Fibroblast of villous mesenchyme (primary cell): ENCODE measurements around the gene CIAPIN1. TPM values are rescaled to one million over a fixed set of nuclear protein-coding genes. Genes with fewer than 3 reads are reported as not detected.
"Not testable (repeated sequence)": the region's sequence is repeated elsewhere in the genome, so short reads cannot be mapped to it uniquely, and the experiment has no call there.

ENCODE experiments used
- DNase-seq: peaks from one replicate; pipeline ENCODE4 v3.0.0-alpha.2; 2010; ENCODE audit warnings: low read depth
- H3K4me3 ChIP-seq: 2 replicates; pipeline ENCODE4 v1.5.1; 2011; ENCODE audit warnings: low read depth, mild to moderate bottlenecking, low read length
- CTCF ChIP-seq: IDR thresholded peaks from 2 replicates; pipeline ENCODE4 v1.5.1; 2012; ENCODE audit warnings: low read depth, mild to moderate bottlenecking, low read length; ENCODE audit not compliant: insufficient read depth
- total RNA-seq: library from RNA; depleted of rRNA; stranded (reverse); fragments of >200 nt; gene quantifications from 2 replicates; pipeline ENCODE4 v1.2.3, GENCODE V29; 2012

The CIAPIN1 gene
- total RNA-seq, 1 donor, result 62.6 TPM

- no peak for TF ChIP-seq CTCF
- no peak overlapping the region for H3K4me3 ChIP-seq
- no peak for DNase-seq
Observed at GRCh38 chr16:57406881-57407280, 40.3 kb downstream of the CIAPIN1 start.

- DNase-seq, result no peak
- no peak for TF ChIP-seq CTCF
- no peak overlapping the region for H3K4me3 ChIP-seq
Observed at GRCh38 chr16:57405097-57405496, 42.1 kb downstream of the CIAPIN1 start.

DNA sequence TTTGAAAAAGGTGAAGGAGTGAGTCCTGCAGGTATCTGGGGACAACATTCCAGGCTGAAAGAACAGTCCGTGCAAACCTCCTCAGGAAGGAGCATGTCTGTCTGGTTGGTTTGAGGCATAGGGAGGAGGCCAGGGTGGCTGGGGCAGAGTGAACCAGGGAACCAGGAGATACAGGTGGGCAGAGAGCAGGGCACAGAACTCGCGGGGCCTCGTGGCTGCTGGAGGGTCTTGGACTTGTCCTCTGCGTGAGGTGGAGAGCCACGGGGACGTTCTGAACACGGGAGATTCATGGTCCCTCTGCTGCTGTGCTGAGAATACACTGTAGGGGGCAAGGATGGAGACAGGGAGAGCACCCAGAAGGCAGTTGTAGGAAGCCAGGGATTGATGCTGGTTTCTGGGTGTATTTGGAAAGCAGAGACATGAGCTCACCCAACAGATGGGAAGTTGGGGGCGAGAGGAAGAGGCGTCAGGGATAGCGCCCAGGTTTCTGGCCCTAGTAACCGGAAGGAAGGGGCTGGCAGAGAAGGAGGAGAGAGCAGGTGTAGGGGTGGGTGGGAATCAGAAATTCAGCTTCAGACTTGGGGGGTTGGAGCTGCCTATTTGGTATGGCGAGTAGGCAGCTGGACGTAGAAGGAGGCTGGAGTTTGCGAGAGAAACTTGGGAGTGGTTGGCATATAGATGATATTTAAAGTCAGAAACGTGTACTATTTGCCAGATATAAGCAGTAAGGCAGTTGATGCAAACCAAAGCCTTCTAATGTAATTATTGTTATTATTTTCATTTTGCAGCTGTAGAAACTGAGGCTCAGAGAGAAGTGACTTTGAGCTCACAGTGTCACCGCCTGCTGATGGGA is 43.0 kb downstream of the CIAPIN1 start, which contains the start of gene CCL17:
Gene CCL17, plus strand, starts transcription at position 803 of the 853 bp plus-strand sequence. CDS start 9,166 bp downstream, outside the sequence.
- no peak for TF ChIP-seq CTCF
- no peak for DNase-seq
- H3K4me3 ChIP-seq, result no peak within 1 kb of the TSS

DNA sequence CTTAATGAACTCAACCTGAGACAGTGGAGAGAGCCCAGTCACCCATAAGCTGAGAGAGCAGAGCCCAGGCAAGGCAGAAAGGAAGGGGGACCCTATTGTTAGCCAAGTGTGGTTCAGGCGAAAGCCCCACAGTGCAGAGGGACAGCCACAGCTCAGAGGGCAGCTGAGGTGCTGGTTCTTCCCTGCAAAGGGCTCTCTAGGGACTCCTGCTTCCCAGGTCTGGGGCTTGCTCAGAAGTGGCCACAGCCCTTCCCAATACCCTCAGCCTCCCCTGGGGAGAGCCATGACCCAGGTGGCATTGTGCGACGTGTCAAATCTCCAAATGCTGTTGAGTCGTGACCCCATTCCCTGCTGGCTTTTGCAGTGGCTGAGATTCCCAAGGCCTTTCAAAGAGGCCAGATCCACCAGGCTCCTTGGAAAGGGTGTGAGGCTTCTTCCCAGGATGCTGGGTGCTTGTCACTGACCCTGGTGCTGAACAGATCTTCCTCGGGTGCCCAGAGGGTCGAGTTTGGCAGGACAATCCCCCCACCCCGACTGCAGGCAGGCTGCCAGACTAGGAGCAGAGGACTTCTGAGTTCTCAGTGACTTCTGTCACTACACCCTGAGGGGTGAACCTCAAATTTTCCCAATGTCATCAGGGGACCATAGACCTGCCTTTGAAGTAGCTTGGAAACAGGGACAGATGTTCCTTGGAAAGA is 45.1 kb downstream of the CIAPIN1 start:
- no peak for DNase-seq
- TF ChIP-seq CTCF, result no peak
- no peak overlapping the region for H3K4me3 ChIP-seq

DNA sequence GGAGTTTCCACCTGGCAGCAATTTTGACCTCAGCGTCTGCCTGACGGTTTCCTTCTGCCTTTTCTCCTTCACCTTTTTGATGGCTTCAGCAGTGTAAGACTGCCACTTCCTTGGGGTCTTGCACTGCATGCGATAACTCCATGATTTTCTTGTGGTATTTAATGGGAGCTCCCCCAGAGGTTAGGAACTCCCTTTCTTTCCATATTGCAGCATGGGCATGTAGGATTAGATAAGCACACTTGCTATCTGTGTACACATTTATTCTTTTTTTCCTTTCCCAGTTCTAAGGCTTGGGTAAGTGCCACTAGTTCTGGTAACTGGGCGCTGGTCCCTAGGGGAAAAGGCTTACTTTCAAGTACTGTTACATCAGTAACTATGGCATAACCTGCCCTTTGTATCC is 49.7 kb downstream of the CIAPIN1 start:
- not testable (repeated sequence) for H3K4me3 ChIP-seq, DNase-seq

GRCh38 chr16:57396786-57397185 is 50.4 kb downstream of the CIAPIN1 start:
- H3K4me3 ChIP-seq, result no peak overlapping the region
- no peak for DNase-seq
- no peak for TF ChIP-seq CTCF

- no peak for DNase-seq
- TF ChIP-seq CTCF, result no peak
Observed at GRCh38 chr16:57395026-57395425, 52.2 kb downstream of the CIAPIN1 start.

More at GRCh38 chr16:57395026-57395425, 52.2 kb downstream of the CIAPIN1 start:
- H3K4me3 ChIP-seq, result no peak overlapping the region
